HepG2 (cell line): Measurements from ENCODE around the gene DLG4. TPM values are rescaled to one million over a fixed set of nuclear protein-coding genes. Genes with fewer than 3 reads are reported as not detected.

Experiments
- CCAR2 ChIP-seq: fragments of 200-400 bp; formaldehyde crosslinking; optimal IDR thresholded peaks from 2 replicates; pipeline ENCODE3; 2018; ENCODE audit warnings: low read depth, mild to moderate bottlenecking, low read length, moderate library complexity
- FOXK1 ChIP-seq: sonication (generic); formaldehyde crosslinking; IDR thresholded peaks from 2 replicates; pipeline ENCODE4 v1.4.0; 2020; ENCODE audit warnings: low read depth, missing genetic modification reagents, borderline replicate concordance
- HNRNPH1 ChIP-seq: fragments of 200-400 bp; formaldehyde crosslinking; optimal IDR thresholded peaks from 2 replicates; pipeline ENCODE3; 2017; ENCODE audit warnings: mild to moderate bottlenecking, low read depth, low read length
- KDM6A ChIP-seq: IDR thresholded peaks from 2 replicates; pipeline ENCODE4 v1.6.1; 2016; ENCODE audit warnings: low read depth
- NONO ChIP-seq, 2 experiments: fragments of 450-650 bp in 1 of 2; sonication (generic) in 1 of 2; formaldehyde crosslinking in 1 of 2; IDR thresholded peaks in 1 of 2; conservative IDR thresholded peaks in 1 of 2; 2 replicates each; pipeline versions ENCODE4 v1.6.1 to v1.8.0; 2017 to 2022; ENCODE audit warnings: mild to moderate bottlenecking in 1 of 2, missing genetic modification reagents in 1 of 2, moderate library complexity in 1 of 2
- REXO4 ChIP-seq: sonication (generic); formaldehyde crosslinking; IDR thresholded peaks from 2 replicates; pipeline ENCODE4 v1.8.0; 2022; ENCODE audit warnings: missing genetic modification reagents, mild to moderate bottlenecking, borderline replicate concordance
- TCF12 ChIP-seq, 2 experiments: fragments of 450-650 bp in 1 of 2; sonication (generic) in 1 of 2; formaldehyde crosslinking in 1 of 2; IDR thresholded peaks; 2 replicates each; pipeline versions ENCODE4 v1.6.1 to v1.8.0; 2017 to 2022; ENCODE audit warnings: antibody characterized with exemption in 1 of 2, mild to moderate bottlenecking in 1 of 2, missing genetic modification reagents in 1 of 2, moderate library complexity in 1 of 2
- TOE1 ChIP-seq: sonication (generic); formaldehyde crosslinking; IDR thresholded peaks from 2 replicates; pipeline ENCODE4 v1.4.0; 2020; ENCODE audit warnings: mild to moderate bottlenecking, missing genetic modification reagents
- YY1 ChIP-seq: IDR thresholded peaks from 2 replicates; pipeline ENCODE4 v1.6.1; 2011; ENCODE audit warnings: low read length, low read depth, moderate library complexity, mild to moderate bottlenecking; ENCODE audit not compliant: insufficient read depth, insufficient replicate concordance
- ZBTB40 ChIP-seq, 2 experiments: fragments of 450-650 bp in 1 of 2; sonication (generic) in 1 of 2; formaldehyde crosslinking in 1 of 2; IDR thresholded peaks; 2 replicates each; pipeline versions ENCODE4 v1.6.1 to v1.8.0; 2016 to 2022; ENCODE audit warnings: antibody characterized with exemption in 1 of 2, mild to moderate bottlenecking in 1 of 2, missing genetic modification reagents in 1 of 2
- ZBTB7B ChIP-seq: sonication (generic); formaldehyde crosslinking; IDR thresholded peaks from 2 replicates; pipeline ENCODE4 v1.4.0; 2020; ENCODE audit warnings: missing genetic modification reagents
- ZNF282 ChIP-seq: fragments of 450-650 bp; IDR thresholded peaks from 2 replicates; pipeline ENCODE4 v1.6.1; 2018; ENCODE audit not compliant: partially characterized antibody
- ZNF33A ChIP-seq: sonication (generic); formaldehyde crosslinking; IDR thresholded peaks from 2 replicates; pipeline ENCODE4 v1.5.1; 2020; ENCODE audit warnings: missing genetic modification reagents, mild to moderate bottlenecking, moderate library complexity, borderline replicate concordance
- ZNF543 ChIP-seq: sonication (generic); formaldehyde crosslinking; IDR thresholded peaks from 2 replicates; pipeline ENCODE4 v1.4.0; 2020; ENCODE audit warnings: mild to moderate bottlenecking, missing genetic modification reagents
- ZNF75D ChIP-seq: sonication (generic); formaldehyde crosslinking; IDR thresholded peaks from 2 replicates; pipeline ENCODE4 v1.8.1; 2023; ENCODE audit warnings: missing genetic modification reagents, mild to moderate bottlenecking, borderline replicate concordance
- polyA plus RNA-seq, 8 experiments: library from polyadenylated mRNA; depleted of rRNA in 3 of 8; stranded (reverse) in 7 of 8; unstranded in 1 of 8; fragments of >200 nt; fragmentation: Illumina TruSeq in 4 of 8; extraction: Trizol in 4 of 8; gene quantifications; 2 replicates each; pipeline versions ENCODE4 v1.2.1 to v1.2.3, GENCODE V29; 2011 to 2016; ENCODE audit warnings: low read depth in 4 of 8, missing spikeins in 1 of 8, mixed read lengths in 1 of 8; ENCODE audit not compliant: insufficient read depth in 1 of 8
- total RNA-seq, 5 experiments: library from RNA; depleted of rRNA; stranded (reverse); fragments of >200 nt; fragmentation: Illumina TruSeq; extraction: Trizol; gene quantifications; 2 replicates each; pipeline ENCODE4 v1.2.3, GENCODE V29; 2016; ENCODE audit warnings: low read depth in 1 of 5
- TF ChIP-seq, protein P1 (sequence below): sonication (generic); formaldehyde crosslinking; IDR thresholded peaks from 2 replicates; pipeline ENCODE4 v1.8.1; 2022; ENCODE audit warnings: low read depth, mild to moderate bottlenecking, missing genetic modification reagents

DLG4 gene
- total and polyA plus RNA-seq, 2 of the 13 experiments (the other 11 are each of a cell fraction or from before 2014, with no cell fraction given), result 0.71 to 4.3 TPM

GRCh38 chr17:7234083-7234951, 14.7 kb upstream of the DLG4 start, which contains the start of gene DVL2 (continued):
- TF ChIP-seq ZNF33A (CRISPR knock-in tag) (no peak), ZNF75D (CRISPR knock-in tag) (no peak), NONO (IDR thresholded peaks at IDR 0.05) (no peak), NONO (CRISPR knock-in tag; conservative IDR thresholded peaks at IDR 0.05) (peak; percentile 97), TOE1 (CRISPR knock-in tag) (0 out of 2 replicates have a peak, but pooled peaks have one; percentile 75), REXO4 (CRISPR knock-in tag) (no peak), ZBTB40 (IDR thresholded peaks at IDR 0.05) (no peak), ZBTB40 (CRISPR knock-in tag; IDR thresholded peaks at IDR 0.05) (peak; percentile 77; the same call in 1 of the 2 replicates), CCAR2 (no peak), FOXK1 (CRISPR knock-in tag) (peak; percentile 82; the same call in 1 of the 2 replicates), ZNF543 (CRISPR knock-in tag) (peak; percentile 75), TCF12 (IDR thresholded peaks at IDR 0.05) (no peak), TCF12 (CRISPR knock-in tag; IDR thresholded peaks at IDR 0.05) (no peak), ZNF282 (no peak), KDM6A (CRISPR knock-in tag) (no peak), YY1 (peak; percentile 71), ZBTB7B (CRISPR knock-in tag) (peak; percentile 70), HNRNPH1 (peak; percentile 95)
- TF ChIP-seq, protein P1, sequence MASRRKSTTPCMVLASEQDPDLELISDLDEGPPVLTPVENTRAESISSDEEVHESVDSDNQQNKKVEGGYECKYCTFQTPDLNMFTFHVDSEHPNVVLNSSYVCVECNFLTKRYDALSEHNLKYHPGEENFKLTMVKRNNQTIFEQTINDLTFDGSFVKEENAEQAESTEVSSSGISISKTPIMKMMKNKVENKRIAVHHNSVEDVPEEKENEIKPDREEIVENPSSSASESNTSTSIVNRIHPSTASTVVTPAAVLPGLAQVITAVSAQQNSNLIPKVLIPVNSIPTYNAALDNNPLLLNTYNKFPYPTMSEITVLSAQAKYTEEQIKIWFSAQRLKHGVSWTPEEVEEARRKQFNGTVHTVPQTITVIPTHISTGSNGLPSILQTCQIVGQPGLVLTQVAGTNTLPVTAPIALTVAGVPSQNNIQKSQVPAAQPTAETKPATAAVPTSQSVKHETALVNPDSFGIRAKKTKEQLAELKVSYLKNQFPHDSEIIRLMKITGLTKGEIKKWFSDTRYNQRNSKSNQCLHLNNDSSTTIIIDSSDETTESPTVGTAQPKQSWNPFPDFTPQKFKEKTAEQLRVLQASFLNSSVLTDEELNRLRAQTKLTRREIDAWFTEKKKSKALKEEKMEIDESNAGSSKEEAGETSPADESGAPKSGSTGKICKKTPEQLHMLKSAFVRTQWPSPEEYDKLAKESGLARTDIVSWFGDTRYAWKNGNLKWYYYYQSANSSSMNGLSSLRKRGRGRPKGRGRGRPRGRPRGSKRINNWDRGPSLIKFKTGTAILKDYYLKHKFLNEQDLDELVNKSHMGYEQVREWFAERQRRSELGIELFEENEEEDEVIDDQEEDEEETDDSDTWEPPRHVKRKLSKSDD, result no peak
